K562 (cell line): Measurements from ENCODE around the gene IMMP2L. TPM values are rescaled to one million over a fixed set of nuclear protein-coding genes. Genes with fewer than 3 reads are reported as not detected.

ENCODE experiments used
- ATAC-seq: fragments of 200-7000 bp; cut with Tn5 transposase; 3 replicates; pipeline ENCODE4 v1.9.1; 2020; ENCODE audit warnings: moderate library complexity
- BruUV-seq: library from RNA; stranded (reverse); fragments of 400-500 nt; replicated peaks from 2 replicates; lab custom pipeline; 2021; lab: Mats Ljungman, UMichigan
- CTCF ChIA-PET: fragments of 300-600 bp; formaldehyde crosslinking; extraction: SDS; loops from one replicate; lab custom pipeline; 2021; ENCODE audit warnings: low intra/inter-chr PET ratio; lab: Yijun Ruan, JAX
- POLR2A ChIA-PET: fragments of 300-600, 350-650 bp; sonication (Branson Sonifier 250); formaldehyde crosslinking; extraction: SDS; loops from one replicate; lab custom pipeline; 2021; ENCODE audit warnings: antibody characterized with exemption, inconsistent platforms; lab: Yijun Ruan, JAX
- DNase-seq, 4 experiments: peaks; one replicate each; pipeline versions ENCODE4 v3.0.0 to v3.0.0-alpha.2; 2011 to 2018; ENCODE audit warnings: low spot score in 3 of 4, mixed read lengths in 3 of 4; ENCODE audit errors: extremely low read depth in 1 of 4
- FAIRE-seq: peaks from 2 replicates; lab custom pipeline; 2011; peaks lifted over from hg19 to GRCh38; lab: Jason Lieb, UNC
- H2AFZ ChIP-seq: 2 replicates; pipeline ENCODE4 v1.6.0; 2011; ENCODE audit warnings: low read depth, low read length, control low read depth, inconsistent platforms
- H3K27ac ChIP-seq: fragments of 200-600 bp; 3 replicates; pipeline ENCODE4 v1.8.0; 2011; ENCODE audit warnings: low read depth, mild to moderate bottlenecking, control low read depth, inconsistent platforms, low read length, moderate library complexity, mixed read lengths; ENCODE audit errors: extremely low read depth
- H3K27me3 ChIP-seq, 2 experiments: fragments of 300-600 bp in 1 of 2; 2 replicates in 1 of 2; 3 replicates in 1 of 2; pipeline versions ENCODE4 v1.6.0 to v1.8.0; 2011; ENCODE audit warnings: inconsistent platforms in 2 of 2, low read length in 2 of 2, mild to moderate bottlenecking in 1 of 2, mixed read lengths in 1 of 2, moderate library complexity in 1 of 2; ENCODE audit not compliant: control insufficient read depth in 2 of 2, insufficient read depth in 2 of 2
- H3K36me3 ChIP-seq: fragments of 300-600 bp; 3 replicates; pipeline ENCODE4 v1.8.0; 2011; ENCODE audit warnings: mild to moderate bottlenecking, low read length, inconsistent platforms; ENCODE audit not compliant: control insufficient read depth, insufficient read depth
- H3K4me1 ChIP-seq, 2 experiments: fragments of 200-600 bp in 1 of 2; replicated peaks in 1 of 2; 2 replicates in 1 of 2; 3 replicates in 1 of 2; pipeline versions ENCODE4 v1.5.1 to v1.8.0; 2011; ENCODE audit warnings: inconsistent platforms in 2 of 2, low read length in 2 of 2, mild to moderate bottlenecking in 1 of 2, mixed read lengths in 1 of 2, moderate library complexity in 1 of 2; ENCODE audit not compliant: control insufficient read depth in 2 of 2, insufficient read depth in 2 of 2
- H3K4me2 ChIP-seq: 2 replicates; pipeline ENCODE4 v1.6.1; 2011; ENCODE audit warnings: low read length, control low read depth, inconsistent platforms, mixed read lengths; ENCODE audit not compliant: insufficient read depth
- H3K4me3 ChIP-seq: fragments of 200-600 bp; sonication (generic), shearing (Covaris generic); 2 replicates; pipeline ENCODE4 v1.5.1; 2016; ENCODE audit warnings: control low read depth, inconsistent platforms
- H3K79me2 ChIP-seq: fragments of 200-600 bp; 3 replicates; pipeline ENCODE4 v1.8.0; 2011; ENCODE audit warnings: low read length, inconsistent platforms; ENCODE audit not compliant: control insufficient read depth, insufficient read depth
- H3K9ac ChIP-seq, 2 experiments: 2 replicates each; pipeline versions ENCODE4 v1.6.0 to v1.6.1; 2011; ENCODE audit warnings: low read depth in 2 of 2, low read length in 2 of 2, control low read depth in 1 of 2, inconsistent platforms in 1 of 2, mild to moderate bottlenecking in 1 of 2, mixed read lengths in 1 of 2; ENCODE audit not compliant: insufficient read depth in 1 of 2
- H3K9me1 ChIP-seq: one replicate; pipeline ENCODE4 v1.6.0; 2011; ENCODE audit warnings: inconsistent platforms, mild to moderate bottlenecking, low read length, moderate library complexity; ENCODE audit not compliant: control insufficient read depth, insufficient read depth
- H3K9me3 ChIP-seq: replicated peaks from 2 replicates; pipeline ENCODE4 v1.5.1; 2011; ENCODE audit warnings: low read depth, low read length, inconsistent platforms; ENCODE audit not compliant: control insufficient read depth, insufficient read depth
- H4K20me1 ChIP-seq: replicated peaks from 2 replicates; pipeline ENCODE4 v1.6.1; 2011; ENCODE audit warnings: low read length, inconsistent platforms, mixed read lengths; ENCODE audit not compliant: control insufficient read depth, insufficient read depth
- BRD4 ChIP-seq: fragments of 200-600 bp; sonication (generic); IDR thresholded peaks from 2 replicates; pipeline ENCODE4 v1.6.1; 2017; ENCODE audit warnings: inconsistent platforms
- CEBPZ ChIP-seq: fragments of 150-350 bp; IDR thresholded peaks from 2 replicates; pipeline ENCODE4 v1.6.1; 2014; ENCODE audit warnings: low read depth, mild to moderate bottlenecking, low read length, borderline replicate concordance
- FOXK2 ChIP-seq, 2 experiments: fragments of 450-650 bp; IDR thresholded peaks in 1 of 2; conservative IDR thresholded peaks in 1 of 2; 2 replicates each; pipeline ENCODE4 v1.6.1; 2016; ENCODE audit warnings: low read depth in 2 of 2, mild to moderate bottlenecking in 1 of 2
- GTF2E2 ChIP-seq: fragments of 200-800 bp; sonication (Bioruptor generic); IDR thresholded peaks from 2 replicates; pipeline ENCODE4 v1.6.1; 2016; ENCODE audit warnings: missing genetic modification characterization, missing compliant biosample characterization
- HDAC6 ChIP-seq: IDR thresholded peaks from 2 replicates; pipeline ENCODE4 v1.6.1; 2012; ENCODE audit warnings: low read depth, mild to moderate bottlenecking, control low read depth, inconsistent platforms, low read length, moderate library complexity
- ILF3 ChIP-seq: fragments of 450-650 bp; IDR thresholded peaks from 2 replicates; pipeline ENCODE4 v1.6.1; 2018; ENCODE audit warnings: antibody characterized with exemption, mild to moderate bottlenecking, moderate library complexity, borderline replicate concordance
- PCBP1 ChIP-seq: fragments of 200-400 bp; formaldehyde crosslinking; IDR thresholded peaks from 2 replicates; pipeline ENCODE4 v1.6.1; 2018; ENCODE audit warnings: mild to moderate bottlenecking, low read depth, low read length; ENCODE audit not compliant: poor library complexity, severe bottlenecking
- RBFOX2 ChIP-seq: fragments of 200-400 bp; formaldehyde crosslinking; IDR thresholded peaks from 2 replicates; pipeline ENCODE4 v1.6.1; 2017; ENCODE audit warnings: low read depth, mild to moderate bottlenecking, low read length, moderate library complexity
- SAFB ChIP-seq: fragments of 200-400 bp; formaldehyde crosslinking; IDR thresholded peaks from 2 replicates; pipeline ENCODE4 v1.6.1; 2017; ENCODE audit warnings: low read depth, low read length, borderline replicate concordance
- SMAD2 ChIP-seq: fragments of 150-350 bp; IDR thresholded peaks from 2 replicates; pipeline ENCODE4 v1.6.1; 2014; ENCODE audit warnings: low read depth, mild to moderate bottlenecking, low read length
- XRCC3 ChIP-seq: fragments of 450-650 bp; IDR thresholded peaks from 2 replicates; pipeline ENCODE4 v1.6.1; 2017; ENCODE audit warnings: mild to moderate bottlenecking, moderate library complexity
- WGBS: fragments of 100-300 bp; shearing (Covaris generic); methylation state at CpG from one replicate; pipeline ENCODE4 v1.1.6; 2016; ENCODE audit warnings: low coverage, mixed read lengths; ENCODE audit not compliant: insufficient coverage; ENCODE audit errors: missing lambda C conversion rate; 5-methylcytosine and 5-hydroxymethylcytosine counted together
- in situ Hi-C: fragments of 300-500 bp; cut with MboI; formaldehyde crosslinking; loops from 4 replicates; pipeline ENCODE4 v1.15.0; 2018; ENCODE audit warnings: inconsistent platforms, mixed read lengths
- intact Hi-C: fragments of 100-400 bp; cut with micrococcal nuclease; formaldehyde crosslinking; loops from 2 replicates; pipeline ENCODE4 v1.14.2; 2022
- polyA plus RNA-seq, 8 experiments: library from polyadenylated mRNA; depleted of rRNA in 4 of 8; stranded (reverse) in 5 of 8; unstranded in 3 of 8; fragments of >200 nt; fragmentation: Nextera tagmentation in 2 of 8; fragmentation: Illumina TruSeq in 1 of 8; extraction: Ambion mirVana in 2 of 8; extraction: Trizol in 1 of 8; gene quantifications; 2 replicates each; pipeline versions ENCODE4 v1.2.1 to v1.2.3, GENCODE V29; 2011 to 2014; ENCODE audit warnings: inconsistent platforms in 1 of 8, missing spikeins in 1 of 8
- total RNA-seq, 7 experiments: library from RNA; depleted of rRNA in 6 of 7; stranded (reverse); fragments of >200 nt in 6 of 7; fragmentation: Illumina TruSeq in 2 of 7; extraction: Trizol in 2 of 7; gene quantifications; 2 replicates each; pipeline versions ENCODE4 v1.2.1 to v1.2.3, GENCODE V29; 2011 to 2021; ENCODE audit warnings: low replicate concordance in 1 of 7

IMMP2L gene
- total and polyA plus RNA-seq, 9 of the 15 experiments (the other 6 are each of a cell fraction or from before 2014, with no cell fraction given) = 29.7 to 116 (median 53.0) TPM

- no peak overlapping the region for H3K4me3 ChIP-seq
- intact Hi-C loops (no loop called here), in situ Hi-C loops (no loop called here)
- H3K27ac ChIP-seq = no peak overlapping the region
- no TSS peak for BruUV-seq
- DNase-seq (no peak), FAIRE-seq (no peak), ATAC-seq (no peak)
- H4K20me1 ChIP-seq = no peaks in the 10 kb centered on the region
- no peaks in the 10 kb centered on the region for H3K4me1 ChIP-seq
- H3K27me3 ChIP-seq = no peaks in the 10 kb centered on the region
- H2AFZ ChIP-seq = no peak overlapping the region
- H3K9me1 ChIP-seq = no peaks in the 10 kb centered on the region
- H3K9ac ChIP-seq = no peak overlapping the region
- H3K36me3 ChIP-seq = no peaks in the 10 kb centered on the region
- WGBS = 19% methylated on average over 3 of the region's 3 CpGs
- H3K9me3 ChIP-seq = no peaks in the 10 kb centered on the region
- CTCF ChIA-PET = no interaction called here
- no peaks in the 10 kb centered on the region for H3K79me2 ChIP-seq
- no peak for TF ChIP-seq GTF2E2 (tag)
- no peak for TF ChIP-seq XRCC3
- no peak for TF ChIP-seq RBFOX2
- no peak for TF ChIP-seq SMAD2
- no peak for TF ChIP-seq PCBP1
- no peak for TF ChIP-seq SAFB
- TF ChIP-seq CEBPZ = no peak
- no peak for TF ChIP-seq HDAC6
- no peak for TF ChIP-seq ILF3
- no peak for TF ChIP-seq BRD4
- no peak for TF ChIP-seq FOXK2 (conservative IDR thresholded peaks at IDR 0.05 in 1 of 2, IDR thresholded peaks at IDR 0.05 in 1 of 2; ENCODE audit: low read depth in 2 of 2)
- POLR2A ChIA-PET = no interaction called here
- H3K4me2 ChIP-seq = no peak overlapping the region
Measured at GRCh38 chr7:110841840-110842545, 720.3 kb downstream of the IMMP2L start.
